Chondrocyte (in vitro differentiated cells): ENCODE results near the gene GOLGA8B. TPM values are rescaled to one million over a fixed set of nuclear protein-coding genes. Genes with fewer than 3 reads are reported as not detected.
A peak's percentile ranks its signal among the peaks of the same experiment; 100 is the strongest.
"Not testable (repeated sequence)": the region's sequence is repeated elsewhere in the genome, so short reads cannot be mapped to it uniquely, and the experiment has no call there.

Experiments
- DNase-seq: peaks from one replicate; pipeline ENCODE4 v3.0.0; 2021; ENCODE audit warnings: mixed read lengths, low spot score
- H3K27ac Mint-ChIP-seq: one replicate; pipeline ENCODE4 v1.8.0; 2021; ENCODE audit warnings: mild to moderate bottlenecking, moderate library complexity, mixed read lengths; ENCODE audit not compliant: unreplicated experiment
- H3K27me3 Mint-ChIP-seq: 2 replicates; pipeline ENCODE4 v1.8.0; 2021; ENCODE audit warnings: low read depth, mixed read lengths
- H3K36me3 Mint-ChIP-seq: 2 replicates; pipeline ENCODE4 v1.8.0; 2021; ENCODE audit warnings: low read depth, mixed read lengths
- H3K4me1 Mint-ChIP-seq: 2 replicates; pipeline ENCODE4 v1.8.0; 2021; ENCODE audit warnings: low read depth, mild to moderate bottlenecking, mixed read lengths
- H3K4me3 Mint-ChIP-seq: one replicate; pipeline ENCODE4 v1.8.0; 2021; ENCODE audit warnings: mild to moderate bottlenecking, moderate library complexity, mixed read lengths; ENCODE audit not compliant: unreplicated experiment
- H3K9me3 Mint-ChIP-seq: 2 replicates; pipeline ENCODE4 v1.8.0; 2021; ENCODE audit warnings: low read depth, mixed read lengths
- total RNA-seq: library from RNA; stranded (reverse); gene quantifications from 3 replicates; pipeline ENCODE4 v1.2.1, GENCODE V29; 2021
- TF ChIP-seq, protein P1 (sequence below): fragments of 200-600 bp; sonication (generic); IDR thresholded peaks from 2 replicates; pipeline ENCODE4 v1.5.0; 2021; ENCODE audit warnings: antibody characterized with exemption, mild to moderate bottlenecking, moderate library complexity

Gene GOLGA8B
- total RNA-seq, 1 donor from 2014 or later: 42.8 TPM

DNA sequence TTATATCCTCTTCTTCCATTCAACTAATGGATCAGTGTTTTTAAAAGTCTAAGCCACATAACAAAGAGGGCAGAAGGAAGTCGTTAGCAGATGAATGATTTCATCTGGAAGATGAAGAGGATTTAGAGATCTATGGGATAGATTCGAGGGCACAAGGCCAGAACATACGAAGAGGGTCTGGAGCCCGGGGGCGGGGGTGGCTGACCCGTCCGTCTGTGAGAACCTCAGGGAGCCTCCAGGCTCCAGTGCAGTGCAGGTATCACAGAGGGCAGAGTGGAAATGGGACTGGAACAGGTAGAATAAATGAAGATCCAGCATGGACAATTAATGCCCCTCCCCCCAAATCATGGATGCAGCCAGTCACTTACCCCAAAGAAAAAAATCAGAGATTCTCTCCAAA is 1.5 kb upstream of the GOLGA8B start:
- DNase-seq: no peak
- H3K27ac Mint-ChIP-seq: no peak overlapping the region
- no peaks in the 10 kb centered on the region for H3K9me3 Mint-ChIP-seq
- H3K27me3 Mint-ChIP-seq: no peaks in the 10 kb centered on the region
- H3K36me3 Mint-ChIP-seq: no peaks in the 10 kb centered on the region
- peaks cover 27% of the 10 kb centered on the region for H3K4me1 Mint-ChIP-seq
- TF ChIP-seq, protein P1, sequence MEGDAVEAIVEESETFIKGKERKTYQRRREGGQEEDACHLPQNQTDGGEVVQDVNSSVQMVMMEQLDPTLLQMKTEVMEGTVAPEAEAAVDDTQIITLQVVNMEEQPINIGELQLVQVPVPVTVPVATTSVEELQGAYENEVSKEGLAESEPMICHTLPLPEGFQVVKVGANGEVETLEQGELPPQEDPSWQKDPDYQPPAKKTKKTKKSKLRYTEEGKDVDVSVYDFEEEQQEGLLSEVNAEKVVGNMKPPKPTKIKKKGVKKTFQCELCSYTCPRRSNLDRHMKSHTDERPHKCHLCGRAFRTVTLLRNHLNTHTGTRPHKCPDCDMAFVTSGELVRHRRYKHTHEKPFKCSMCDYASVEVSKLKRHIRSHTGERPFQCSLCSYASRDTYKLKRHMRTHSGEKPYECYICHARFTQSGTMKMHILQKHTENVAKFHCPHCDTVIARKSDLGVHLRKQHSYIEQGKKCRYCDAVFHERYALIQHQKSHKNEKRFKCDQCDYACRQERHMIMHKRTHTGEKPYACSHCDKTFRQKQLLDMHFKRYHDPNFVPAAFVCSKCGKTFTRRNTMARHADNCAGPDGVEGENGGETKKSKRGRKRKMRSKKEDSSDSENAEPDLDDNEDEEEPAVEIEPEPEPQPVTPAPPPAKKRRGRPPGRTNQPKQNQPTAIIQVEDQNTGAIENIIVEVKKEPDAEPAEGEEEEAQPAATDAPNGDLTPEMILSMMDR: no peak
- no peak overlapping the region for H3K4me3 Mint-ChIP-seq

DNA sequence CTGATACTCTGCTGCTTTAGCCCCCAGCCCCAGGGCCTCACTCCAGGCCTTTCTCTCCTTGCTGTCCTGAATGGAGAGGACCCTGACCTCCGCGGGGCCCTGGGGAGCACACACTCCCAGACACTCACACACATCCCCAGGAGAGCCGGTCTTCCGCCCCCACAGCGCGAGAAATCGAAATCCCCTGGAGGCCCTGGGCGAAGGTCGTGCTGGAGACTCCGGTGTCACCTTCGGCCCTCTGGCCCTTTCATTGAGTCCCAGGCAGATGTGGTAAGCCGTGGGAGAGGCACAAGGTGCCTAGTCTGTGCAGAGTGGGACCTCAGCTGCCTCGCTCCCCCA is 848 bp upstream of the GOLGA8B start:
- DNase-seq: no peak
- TF ChIP-seq, protein P1: no peak
- Mint-ChIP-seq H3K36me3 (no peaks in the 10 kb centered on the region), H3K27me3 (no peaks in the 10 kb centered on the region), H3K4me3 (peak overlapping the region; percentile 81), H3K4me1 (peaks cover 28% of the 10 kb centered on the region), H3K27ac (no peak overlapping the region), H3K9me3 (no peaks in the 10 kb centered on the region)

DNA sequence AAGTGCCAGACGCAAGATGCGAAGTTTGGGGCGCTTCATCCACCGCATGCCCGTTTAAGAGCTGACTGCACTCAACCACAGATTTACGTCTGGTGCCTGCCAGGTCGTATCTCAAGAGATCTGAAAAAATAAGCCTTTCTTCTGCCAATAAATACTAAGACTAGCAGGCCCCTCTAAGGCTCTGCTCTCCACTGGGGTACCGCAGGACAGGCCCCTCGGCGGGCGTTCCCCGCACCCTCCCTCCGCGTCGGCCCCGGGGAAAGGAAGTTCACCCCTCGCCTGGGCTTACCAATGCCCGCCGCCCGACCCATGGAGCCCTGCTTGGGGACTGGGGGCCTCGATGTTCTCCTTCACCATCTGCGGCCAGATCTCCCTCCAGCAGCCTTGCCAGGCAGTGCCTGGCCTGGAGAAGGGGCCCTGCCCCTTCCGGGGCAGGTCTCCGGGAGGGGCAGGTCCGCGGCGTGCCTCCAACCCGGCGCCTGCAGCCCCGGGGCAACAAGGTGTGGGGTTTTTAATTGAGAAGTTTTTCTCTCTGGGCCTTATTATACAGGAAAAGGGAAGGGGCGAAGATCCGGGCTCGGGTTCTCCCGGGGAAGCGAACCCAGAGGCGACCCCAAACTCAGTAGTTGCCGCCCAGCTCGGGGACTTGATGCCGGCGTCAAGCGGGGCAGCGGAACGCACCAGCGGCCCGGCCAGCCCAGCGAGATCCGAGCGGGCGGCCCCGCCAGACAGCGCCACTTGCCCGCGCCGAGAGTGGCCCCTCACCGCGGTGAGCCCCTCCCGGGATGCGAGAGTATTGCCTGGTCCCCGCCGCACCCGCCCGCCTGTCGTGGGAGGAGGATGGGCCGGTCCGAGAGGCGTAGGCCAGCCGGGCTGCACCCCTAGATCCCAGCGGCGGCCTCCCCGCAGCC is 735 bp downstream of the GOLGA8B start:
- H3K27me3 Mint-ChIP-seq: no peaks in the 10 kb centered on the region
- TF ChIP-seq, protein P1: no peak
- H3K4me3 Mint-ChIP-seq: peak overlapping the region; percentile 80
- no peak for DNase-seq
- H3K27ac Mint-ChIP-seq: no peak overlapping the region
- peaks cover 20% of the 10 kb centered on the region for H3K4me1 Mint-ChIP-seq
- no peaks in the 10 kb centered on the region for H3K9me3 Mint-ChIP-seq
- no peaks in the 10 kb centered on the region for H3K36me3 Mint-ChIP-seq

DNA sequence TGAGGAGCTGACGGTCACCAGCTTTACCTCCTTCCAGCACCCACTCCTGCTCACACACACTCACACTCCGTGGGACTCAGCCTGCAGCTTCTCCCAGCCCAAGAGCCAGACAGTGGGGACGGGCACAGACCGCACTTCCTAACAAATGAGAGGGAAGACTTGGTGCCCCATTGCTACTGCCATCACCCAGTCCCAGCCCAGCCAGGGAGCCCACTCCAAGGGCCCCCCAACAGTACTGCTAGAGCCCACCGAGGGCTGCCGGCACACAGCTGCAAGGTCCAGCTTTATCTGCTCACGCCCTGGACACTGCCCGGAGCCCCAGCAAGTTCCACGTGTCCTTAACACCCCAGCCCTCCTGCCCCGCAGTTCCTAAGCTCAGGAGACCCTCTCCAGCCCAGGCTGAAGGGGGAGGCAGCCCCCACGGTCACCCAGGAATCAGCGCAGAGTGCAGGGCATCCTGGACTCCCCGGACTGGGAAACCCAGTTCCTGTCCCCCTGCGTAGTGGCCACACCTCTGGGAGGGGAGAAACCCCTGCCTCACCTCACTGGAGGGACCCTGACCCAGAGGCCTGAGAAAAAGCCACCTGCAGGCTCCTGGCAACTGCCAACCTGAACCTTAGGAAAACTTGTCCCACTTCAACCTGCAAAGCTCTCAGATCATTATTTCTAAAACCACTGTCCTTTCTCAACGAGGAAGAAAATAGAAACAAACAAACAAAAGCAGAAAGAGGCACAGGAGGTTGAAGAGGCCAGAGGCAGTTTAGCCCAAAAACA is 1.6 kb downstream of the GOLGA8B start:
- not testable (repeated sequence) for H3K27ac Mint-ChIP-seq, H3K36me3 Mint-ChIP-seq, H3K27me3 Mint-ChIP-seq, DNase-seq, H3K9me3 Mint-ChIP-seq
- Mint-ChIP-seq H3K4me3 (peak overlapping the region; percentile 80), H3K4me1 (peaks cover 18% of the 10 kb centered on the region)

DNA sequence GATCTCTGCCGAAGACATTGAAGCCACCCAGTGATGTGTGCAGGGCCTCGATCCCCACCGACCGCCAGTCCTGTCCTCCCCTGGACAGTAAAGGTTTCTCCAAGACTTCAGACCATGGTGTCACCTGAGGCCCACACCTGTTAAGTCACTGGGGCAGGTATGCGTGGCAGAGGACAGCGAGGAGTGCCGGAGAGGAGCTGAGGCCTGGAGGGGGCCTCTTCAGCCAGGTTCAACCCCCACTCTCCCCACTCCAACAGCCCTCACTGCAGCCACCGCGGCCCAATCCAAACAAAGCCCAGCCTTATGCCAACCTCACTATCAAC is 2.4 kb downstream of the GOLGA8B start:
- H3K9me3 Mint-ChIP-seq: no peaks in the 10 kb centered on the region
- H3K4me1 Mint-ChIP-seq: peaks cover 18% of the 10 kb centered on the region
- H3K27me3 Mint-ChIP-seq: no peaks in the 10 kb centered on the region
- H3K4me3 Mint-ChIP-seq: no peak overlapping the region
- TF ChIP-seq, protein P1: no peak
- no peak overlapping the region for H3K27ac Mint-ChIP-seq
- no peak for DNase-seq
- no peaks in the 10 kb centered on the region for H3K36me3 Mint-ChIP-seq

DNA sequence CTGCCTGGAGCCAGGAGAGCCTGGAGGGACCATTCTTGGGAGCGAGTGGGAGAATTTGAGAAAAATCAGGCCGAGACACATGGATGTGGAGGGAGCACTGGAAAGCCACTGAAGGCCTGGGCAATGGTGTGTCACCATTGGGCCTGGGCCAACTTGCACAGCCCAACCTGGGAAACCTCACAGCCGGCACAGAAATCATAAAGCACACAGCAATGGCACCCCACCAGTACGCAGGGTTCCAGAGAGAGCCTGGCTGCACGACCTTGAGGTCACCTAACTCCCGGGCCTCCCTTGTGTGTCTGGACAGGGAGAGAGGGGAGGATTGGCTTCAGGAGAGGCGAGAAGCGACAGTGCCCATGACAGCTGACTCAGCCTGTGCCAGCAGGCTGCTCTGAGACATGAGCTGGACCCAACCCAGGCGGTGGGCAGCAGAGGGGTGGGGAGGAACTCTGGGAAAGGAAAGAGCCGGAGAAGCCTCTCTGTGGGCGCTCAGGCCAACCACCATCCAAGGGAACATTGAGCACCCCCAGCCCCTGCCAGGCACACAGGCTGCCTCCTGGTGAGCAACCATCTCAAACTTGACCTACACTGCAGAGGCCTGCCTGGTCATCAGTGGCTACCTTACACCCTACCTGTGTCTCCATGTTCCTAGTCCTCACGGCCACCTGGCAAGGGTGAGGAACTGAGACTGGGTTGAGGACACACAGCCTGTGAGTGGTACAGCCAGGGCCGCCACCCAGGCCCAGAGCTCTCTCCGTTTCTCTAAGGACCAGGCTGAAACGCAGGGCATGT is 3.0 kb downstream of the GOLGA8B start:
- H3K27ac Mint-ChIP-seq, H3K36me3 Mint-ChIP-seq, H3K9me3 Mint-ChIP-seq, H3K4me3 Mint-ChIP-seq, H3K27me3 Mint-ChIP-seq, DNase-seq: not testable (repeated sequence)
- peaks cover 18% of the 10 kb centered on the region for H3K4me1 Mint-ChIP-seq
